ENCODE measurements around the gene PTGER1. TPM values are rescaled to one million over a fixed set of nuclear protein-coding genes. Genes with fewer than 3 reads are reported as not detected.
A peak's percentile ranks its signal among the peaks of the same experiment; 100 is the strongest.

Gene PTGER1
- polyA plus RNA-seq, 1 donor (not counting 4 experiments of a cell fraction or from before 2014, with no cell fraction given) = not detected

DNA sequence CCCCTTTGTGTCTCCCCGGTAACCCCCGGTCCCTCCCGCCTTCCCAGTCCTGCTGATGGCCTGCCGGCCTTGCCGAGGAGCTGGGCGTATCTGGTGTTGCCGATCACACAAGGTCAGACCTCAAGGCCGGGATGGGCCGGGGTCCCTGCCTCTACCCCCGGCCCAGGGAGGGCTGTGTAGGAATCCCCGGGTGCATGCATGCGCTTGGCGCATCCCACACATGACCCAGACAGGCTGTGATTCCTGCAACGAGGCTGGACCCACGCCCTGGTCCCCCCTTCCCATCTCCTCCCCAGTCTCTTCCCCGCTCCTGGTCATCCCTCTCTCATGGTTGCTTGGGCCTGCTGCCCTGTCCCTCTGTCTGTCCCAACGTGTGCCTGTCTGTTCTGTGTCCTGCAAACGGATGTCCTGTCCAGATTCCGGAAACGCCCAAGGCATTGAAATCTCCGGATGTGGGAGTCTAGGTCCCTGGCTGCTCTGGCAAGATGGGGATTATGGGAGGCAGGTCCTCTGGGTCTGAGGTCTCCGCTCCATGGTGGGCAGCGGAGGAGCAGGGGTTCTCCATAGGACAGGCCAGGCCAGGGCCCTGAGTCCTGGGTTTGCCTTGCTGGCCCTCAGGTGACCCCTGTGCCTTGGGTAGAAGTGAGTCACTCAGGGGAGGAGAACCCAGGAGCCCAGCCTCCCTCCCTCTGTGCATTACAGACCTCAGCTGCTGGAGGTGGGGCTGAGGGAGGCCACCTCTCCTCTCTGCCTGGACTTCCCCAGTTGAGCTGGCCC is 40.4 kb downstream of the PTGER1 start:
- no peak for TF ChIP-seq EZH2 (IDR thresholded peaks at IDR 0.05; ENCODE audit: low read length)
- TF ChIP-seq, protein P1, sequence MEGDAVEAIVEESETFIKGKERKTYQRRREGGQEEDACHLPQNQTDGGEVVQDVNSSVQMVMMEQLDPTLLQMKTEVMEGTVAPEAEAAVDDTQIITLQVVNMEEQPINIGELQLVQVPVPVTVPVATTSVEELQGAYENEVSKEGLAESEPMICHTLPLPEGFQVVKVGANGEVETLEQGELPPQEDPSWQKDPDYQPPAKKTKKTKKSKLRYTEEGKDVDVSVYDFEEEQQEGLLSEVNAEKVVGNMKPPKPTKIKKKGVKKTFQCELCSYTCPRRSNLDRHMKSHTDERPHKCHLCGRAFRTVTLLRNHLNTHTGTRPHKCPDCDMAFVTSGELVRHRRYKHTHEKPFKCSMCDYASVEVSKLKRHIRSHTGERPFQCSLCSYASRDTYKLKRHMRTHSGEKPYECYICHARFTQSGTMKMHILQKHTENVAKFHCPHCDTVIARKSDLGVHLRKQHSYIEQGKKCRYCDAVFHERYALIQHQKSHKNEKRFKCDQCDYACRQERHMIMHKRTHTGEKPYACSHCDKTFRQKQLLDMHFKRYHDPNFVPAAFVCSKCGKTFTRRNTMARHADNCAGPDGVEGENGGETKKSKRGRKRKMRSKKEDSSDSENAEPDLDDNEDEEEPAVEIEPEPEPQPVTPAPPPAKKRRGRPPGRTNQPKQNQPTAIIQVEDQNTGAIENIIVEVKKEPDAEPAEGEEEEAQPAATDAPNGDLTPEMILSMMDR (optimal IDR thresholded peaks at IDR 0.05 in 1 of 3, IDR thresholded peaks at IDR 0.05 in 1 of 3, conservative IDR thresholded peaks at IDR 0.05 in 1 of 3; ENCODE audit: extremely low read depth in 1 of 3, insufficient read depth in 2 of 3, low read length in 3 of 3) = no peak
- no peaks in the 10 kb centered on the region for H3K4me1 ChIP-seq (ENCODE audit: control insufficient read depth, extremely low read depth, insufficient read depth, low read length)
- H2AFZ ChIP-seq (ENCODE audit: control insufficient read depth, low read length) = no peak overlapping the region
- dilution Hi-C loops (cut with MboI; ENCODE audit: extremely low pct_ligation_motif_present, low sequenced_read_pairs) = no loop called here
- no peak overlapping the region for H3K4me2 ChIP-seq (ENCODE audit: control insufficient read depth, extremely low read depth, insufficient read depth, low read depth, low read length)
- H3K27ac ChIP-seq (ENCODE audit: control insufficient read depth, insufficient read depth, low read length) = no peak overlapping the region
- no peaks in the 10 kb centered on the region for H3K9me1 ChIP-seq (ENCODE audit: control insufficient read depth, extremely low read depth, insufficient read depth, low read length)
- no peaks in the 10 kb centered on the region for H4K20me1 ChIP-seq (ENCODE audit: control insufficient read depth, extremely low read depth, insufficient read depth, low read length)
- H3K9ac ChIP-seq (ENCODE audit: control insufficient read depth, extremely low read depth, insufficient read depth, low read length) = no peak overlapping the region
- peaks cover 23% of the 10 kb centered on the region for H3K27me3 ChIP-seq (ENCODE audit: control insufficient read depth, extremely low read depth, insufficient read depth, low read length)
- H3K79me2 ChIP-seq (ENCODE audit: control insufficient read depth, insufficient read depth, low read length) = no peaks in the 10 kb centered on the region
- H3K4me3 ChIP-seq (ENCODE audit: control insufficient read depth in 2 of 3, extremely low read depth in 1 of 3, insufficient read depth in 2 of 3, low read depth in 1 of 3, low read length in 3 of 3) = no peak overlapping the region
- FAIRE-seq (no peak), DNase-seq (ENCODE audit: low read depth, low spot score) (no peak)
- no peaks in the 10 kb centered on the region for H3K36me3 ChIP-seq (ENCODE audit: control insufficient read depth in 2 of 2, extremely low read depth in 1 of 2, insufficient read depth in 2 of 2, low read length in 2 of 2)
- no peaks in the 10 kb centered on the region for H3K9me3 ChIP-seq (ENCODE audit: control insufficient read depth, low read depth, low read length)

DNA sequence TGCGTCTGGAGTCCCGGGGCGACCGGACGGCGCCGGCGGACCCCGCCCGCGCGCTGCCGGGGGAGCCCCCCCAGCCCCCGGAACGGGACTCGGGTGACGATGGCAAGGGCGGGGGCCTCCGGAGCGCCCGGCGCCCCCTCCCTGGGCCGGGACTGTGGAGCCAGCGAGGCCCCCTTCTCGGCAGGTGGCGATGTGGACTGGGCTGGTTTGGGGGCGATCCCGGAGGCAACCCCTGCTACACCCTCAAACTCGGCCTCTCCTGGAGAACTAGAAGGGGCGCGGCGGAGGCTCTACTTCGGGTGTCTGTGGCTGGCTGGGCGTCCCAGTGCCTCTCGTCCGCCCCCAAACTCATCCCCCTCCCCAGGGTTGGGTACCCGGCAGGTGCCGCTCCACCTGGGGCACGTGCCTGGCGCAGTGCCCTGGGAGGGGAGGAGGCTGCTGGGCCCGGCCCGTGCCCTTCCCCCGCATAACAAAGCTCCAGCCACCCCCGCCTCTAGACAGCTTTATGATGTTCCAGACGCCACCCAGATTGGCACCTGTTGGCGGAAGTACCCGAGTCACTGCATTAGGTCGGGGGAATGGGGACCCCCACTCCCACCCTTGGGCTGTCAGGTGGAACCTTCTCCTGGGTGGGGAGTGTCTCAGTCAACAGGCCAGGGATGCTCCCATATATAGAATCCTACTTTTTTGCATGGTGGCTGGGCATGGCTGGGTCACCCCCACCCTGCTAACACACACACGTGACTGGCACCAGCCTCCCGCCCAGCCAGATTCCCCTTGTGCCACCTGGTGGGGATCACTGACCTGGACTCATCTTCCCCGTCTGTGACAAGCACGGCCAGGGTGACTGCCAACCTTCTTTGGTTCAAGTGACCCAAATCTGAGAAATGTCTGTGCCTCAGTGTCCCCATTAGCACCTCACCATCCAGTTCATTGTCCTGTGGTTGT is 41.3 kb downstream of the PTGER1 start:
- FAIRE-seq (no peak), DNase-seq (ENCODE audit: low read depth, low spot score) (no peak)
- Histone ChIP-seq H3K27me3 (ENCODE audit: control insufficient read depth, extremely low read depth, insufficient read depth, low read length) (peaks cover 23% of the 10 kb centered on the region), H3K4me3 (ENCODE audit: control insufficient read depth in 2 of 3, extremely low read depth in 1 of 3, insufficient read depth in 2 of 3, low read depth in 1 of 3, low read length in 3 of 3) (peak overlapping the region; percentile 13 to 44 (median 26)), H3K4me1 (ENCODE audit: control insufficient read depth, extremely low read depth, insufficient read depth, low read length) (no peaks in the 10 kb centered on the region), H4K20me1 (ENCODE audit: control insufficient read depth, extremely low read depth, insufficient read depth, low read length) (no peaks in the 10 kb centered on the region), H3K36me3 (ENCODE audit: control insufficient read depth in 2 of 2, extremely low read depth in 1 of 2, insufficient read depth in 2 of 2, low read length in 2 of 2) (no peaks in the 10 kb centered on the region), H3K9ac (ENCODE audit: control insufficient read depth, extremely low read depth, insufficient read depth, low read length) (no peak overlapping the region), H3K79me2 (ENCODE audit: control insufficient read depth, insufficient read depth, low read length) (no peaks in the 10 kb centered on the region), H3K4me2 (ENCODE audit: control insufficient read depth, extremely low read depth, insufficient read depth, low read depth, low read length) (peak overlapping the region; percentile 16), H3K9me1 (ENCODE audit: control insufficient read depth, extremely low read depth, insufficient read depth, low read length) (no peaks in the 10 kb centered on the region), H3K9me3 (ENCODE audit: control insufficient read depth, low read depth, low read length) (no peaks in the 10 kb centered on the region), H2AFZ (ENCODE audit: control insufficient read depth, low read length) (no peak overlapping the region), H3K27ac (ENCODE audit: control insufficient read depth, insufficient read depth, low read length) (no peak overlapping the region)
- TF ChIP-seq, protein P1 (optimal IDR thresholded peaks at IDR 0.05 in 1 of 3, IDR thresholded peaks at IDR 0.05 in 1 of 3, conservative IDR thresholded peaks at IDR 0.05 in 1 of 3; ENCODE audit: extremely low read depth in 1 of 3, insufficient read depth in 2 of 3, low read length in 3 of 3) = no peak
- peak; percentile 81 for TF ChIP-seq EZH2 (IDR thresholded peaks at IDR 0.05; ENCODE audit: low read length)
- dilution Hi-C loops (cut with MboI; ENCODE audit: extremely low pct_ligation_motif_present, low sequenced_read_pairs) = no loop called here

All from keratinocyte (primary cell).